ENCODE measurements around the gene MSH3. TPM values are rescaled to one million over a fixed set of nuclear protein-coding genes. Genes with fewer than 3 reads are reported as not detected.

The MSH3 gene
- total and polyA plus RNA-seq, 12 donors = 2.8 to 24.6 (median 11.7) TPM

GRCh38 chr5:80713631-80714030 is 59.2 kb downstream of the MSH3 start:
- H3K4me1 ChIP-seq (replicated peaks in 1 of 2) = no peaks in the 10 kb centered on the region
- no peak overlapping the region for H3K4me3 ChIP-seq
- intact Hi-C loops (cut with DNase I) = no loop called here
- 78 to 89% (median 86%) methylated on average over 5 of the region's 5 CpGs for WGBS, 4 donors
- H3K27ac ChIP-seq = no peak overlapping the region
- TF ChIP-seq CTCF (IDR thresholded peaks at IDR 0.05) = no peak
- TF ChIP-seq POLR2A (IDR thresholded peaks at IDR 0.05) = no peak
- no peaks in the 10 kb centered on the region for H3K27me3 ChIP-seq
- no peaks in the 10 kb centered on the region for H3K9me3 ChIP-seq (replicated peaks in 1 of 3)
- no peaks in the 10 kb centered on the region for H3K36me3 ChIP-seq (replicated peaks in 1 of 2)
- no peak for DNase-seq

- WGBS, 4 donors = 75 to 86% (median 84%) methylated on average over 5 of the region's 5 CpGs
- DNase-seq = no peak
- H3K4me3 ChIP-seq = no peak overlapping the region
- no peaks in the 10 kb centered on the region for H3K36me3 ChIP-seq (replicated peaks in 1 of 2)
- TF ChIP-seq CTCF (IDR thresholded peaks at IDR 0.05) (peak in 1 of 6 experiments; percentile 8), POLR2A (IDR thresholded peaks at IDR 0.05) (no peak)
- H3K27me3 ChIP-seq = no peaks in the 10 kb centered on the region
- H3K9me3 ChIP-seq (replicated peaks in 1 of 3) = no peaks in the 10 kb centered on the region
- H3K4me1 ChIP-seq (replicated peaks in 1 of 2) = no peaks in the 10 kb centered on the region
- intact Hi-C loops (cut with DNase I) = no loop called here
- no peak overlapping the region for H3K27ac ChIP-seq
These were observed 60.3 kb downstream of the MSH3 start for GRCh38 chr5:80714570-80715298.

GRCh38 chr5:80715887-80716286 is 61.4 kb downstream of the MSH3 start:
- no peaks in the 10 kb centered on the region for H3K9me3 ChIP-seq (replicated peaks in 1 of 3)
- 94 to 100% (median 96%) methylated on average over 2 of the region's 2 CpGs for WGBS, 4 donors
- H3K4me3 ChIP-seq = no peak overlapping the region
- TF ChIP-seq CTCF (IDR thresholded peaks at IDR 0.05) (no peak), POLR2A (IDR thresholded peaks at IDR 0.05) (no peak)
- no peaks in the 10 kb centered on the region for H3K27me3 ChIP-seq
- H3K36me3 ChIP-seq (replicated peaks in 1 of 2) = no peaks in the 10 kb centered on the region
- DNase-seq = no peak
- no peaks in the 10 kb centered on the region for H3K4me1 ChIP-seq (replicated peaks in 1 of 2)
- no peak overlapping the region for H3K27ac ChIP-seq
- intact Hi-C loops (cut with DNase I) = no loop called here

GRCh38 chr5:80720181-80720580 is 65.7 kb downstream of the MSH3 start:
- Histone ChIP-seq H3K27me3 (no peaks in the 10 kb centered on the region), H3K27ac (no peak overlapping the region), H3K9me3 (replicated peaks in 1 of 3) (no peaks in the 10 kb centered on the region), H3K36me3 (replicated peaks in 1 of 2) (no peaks in the 10 kb centered on the region), H3K4me1 (replicated peaks in 1 of 2) (no peaks in the 10 kb centered on the region), H3K4me3 (no peak overlapping the region)
- 89 to 96% (median 92%) methylated on average over 2 of the region's 2 CpGs for WGBS, 4 donors
- DNase-seq = no peak
- TF ChIP-seq POLR2A (IDR thresholded peaks at IDR 0.05) = no peak
- TF ChIP-seq CTCF (IDR thresholded peaks at IDR 0.05) = no peak
- intact Hi-C loops (cut with DNase I) = no loop called here
